DMS114 treated with DMSO at 0.1 percent for 48 hours (cell line): ENCODE measurements around the gene BZW2.

ENCODE experiments used
- DNase-seq: peaks from one replicate; lab custom pipeline; 2025; ENCODE audit not compliant: unreplicated experiment; lab: John Stamatoyannopoulos, UW

Gene BZW2

DNA sequence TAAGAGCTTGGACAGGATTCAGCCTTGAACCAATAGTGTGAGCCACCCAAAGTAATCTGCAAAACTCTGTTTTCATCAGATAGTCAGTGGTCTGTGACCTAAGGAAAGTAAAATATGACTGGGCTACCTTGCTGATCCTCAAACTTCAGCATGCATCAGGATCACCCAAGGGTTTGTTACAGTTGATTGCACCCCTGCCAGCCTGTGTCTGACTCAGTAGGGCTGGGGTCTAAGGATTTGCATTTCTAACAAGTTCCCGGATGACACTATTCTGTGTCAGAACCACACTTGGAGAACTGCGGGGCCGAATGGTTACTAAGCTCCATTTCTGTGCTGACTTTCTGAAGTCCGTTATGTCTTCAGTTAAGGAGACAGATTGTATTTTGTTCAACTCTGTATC is 66.9 kb downstream of the BZW2 start:
- DNase-seq: no peak

DNA sequence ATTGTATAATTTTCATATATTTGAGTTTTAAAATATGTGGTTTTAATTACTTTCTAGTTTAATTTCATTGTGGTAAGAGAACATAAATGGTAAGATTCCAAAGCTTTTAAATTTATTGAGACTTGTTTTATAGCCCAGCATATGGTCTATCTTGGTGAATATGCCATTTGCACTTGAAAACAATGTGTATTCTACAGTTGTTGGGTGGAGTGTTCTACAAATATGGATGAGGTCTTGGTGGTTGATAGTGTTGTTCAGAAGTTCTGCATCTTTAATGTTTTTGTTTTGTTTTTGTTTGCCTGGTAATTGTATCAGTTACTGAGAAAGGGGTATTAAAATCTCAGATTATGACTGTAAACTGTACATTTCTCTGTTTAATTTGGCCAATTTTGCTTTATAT is 69.9 kb downstream of the BZW2 start:
- DNase-seq: no peak

DNA sequence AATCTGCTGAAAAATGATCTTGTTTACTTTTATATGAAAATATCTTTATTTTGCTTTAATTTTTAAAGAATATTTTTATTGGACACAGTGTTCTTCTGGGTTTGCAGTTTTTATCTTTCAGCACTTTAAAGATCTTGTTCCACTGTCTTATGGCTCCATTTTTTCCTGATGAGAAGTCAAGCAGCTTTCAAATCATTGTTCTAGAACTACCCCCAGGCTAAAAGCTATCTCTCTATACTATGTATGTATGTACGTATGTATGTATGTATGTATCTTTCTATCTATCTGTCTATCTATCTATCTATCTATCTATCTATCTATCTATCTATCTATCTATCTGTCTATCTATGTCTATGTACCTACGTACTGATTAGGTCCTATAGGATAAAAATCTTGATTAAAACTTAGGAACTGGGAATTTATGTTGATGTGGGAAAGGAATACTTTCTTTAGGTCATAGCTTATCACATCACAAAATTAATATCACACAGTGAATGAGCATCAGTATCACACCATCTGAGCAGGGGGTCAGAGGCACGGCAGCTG is 72.2 kb downstream of the BZW2 start:
- no peak for DNase-seq

DNA sequence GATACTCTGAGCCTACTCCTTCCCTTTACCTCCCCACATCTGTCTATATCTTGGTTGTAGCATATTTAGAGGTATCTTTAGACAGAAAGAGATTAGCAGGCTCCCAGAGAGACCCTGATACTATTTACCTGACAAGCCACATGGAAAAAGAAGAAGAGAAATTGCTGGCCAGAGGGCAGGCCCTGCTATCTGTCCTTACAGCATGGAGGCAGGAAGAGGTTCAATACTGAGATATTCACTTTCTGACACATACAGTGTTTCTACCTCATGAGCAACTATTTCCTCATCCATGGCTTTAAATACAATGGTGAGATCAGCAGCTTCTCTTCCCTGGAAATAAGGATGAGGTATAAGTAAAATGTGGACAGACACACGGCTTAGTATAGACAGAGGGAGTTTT is 73.7 kb downstream of the BZW2 start:
- DNase-seq: no peak

DNA sequence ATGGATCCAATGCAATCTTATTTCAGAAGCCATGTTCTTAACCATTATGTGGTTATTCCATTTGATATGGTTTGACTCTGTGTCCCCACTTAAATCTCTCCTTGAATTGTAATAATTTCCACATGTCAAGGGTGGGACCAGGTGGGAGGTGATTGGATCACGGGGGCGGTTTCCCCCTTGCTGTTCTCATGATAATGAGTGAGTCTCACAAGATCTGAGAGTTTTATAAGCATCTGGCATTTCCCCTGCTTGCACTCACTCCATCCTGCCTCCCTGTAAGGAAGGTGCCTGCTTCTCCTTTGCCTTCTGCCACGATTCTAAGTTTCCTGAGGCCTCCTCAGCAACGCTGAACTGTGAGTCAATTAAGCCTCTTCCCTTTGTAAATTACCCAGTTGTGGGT is 75.6 kb downstream of the BZW2 start:
- no peak for DNase-seq

DNA sequence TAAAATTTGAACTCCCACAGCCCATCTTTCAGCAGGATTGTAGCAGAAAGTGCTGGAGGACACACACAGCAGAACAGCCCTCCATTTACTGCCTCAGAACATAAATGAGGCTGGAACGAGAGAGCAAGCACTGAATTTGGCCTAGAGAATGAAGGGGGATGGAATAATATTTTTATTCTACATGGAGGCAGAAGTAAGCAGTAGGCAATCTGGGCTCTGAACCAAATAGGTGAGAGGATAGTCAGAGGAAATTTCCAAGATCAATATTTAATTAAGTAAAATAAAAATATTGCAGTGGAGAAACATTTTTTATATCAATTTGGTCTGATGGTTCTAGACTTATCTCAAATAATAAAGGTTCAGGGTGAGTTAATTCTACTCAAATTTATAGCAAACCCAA is 78.4 kb downstream of the BZW2 start:
- DNase-seq: no peak

DNA sequence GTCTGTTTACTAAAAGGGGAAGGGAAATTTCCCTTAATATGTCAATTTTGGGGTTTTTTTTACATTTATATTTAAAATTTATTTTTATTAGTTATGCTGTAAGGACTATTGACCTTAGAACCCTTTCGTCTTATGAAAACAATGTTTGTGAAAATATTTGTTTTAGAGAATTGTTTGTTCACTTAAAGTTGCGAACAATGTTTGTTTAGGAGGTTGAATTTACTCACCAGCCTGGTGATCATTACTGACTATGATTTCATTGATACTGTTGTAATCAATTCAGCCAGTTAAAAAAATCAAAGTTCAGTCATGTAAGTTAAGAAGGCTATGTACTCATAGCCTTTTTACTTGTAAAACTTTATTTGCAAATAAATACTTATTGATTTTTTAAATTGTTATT is 80.2 kb downstream of the BZW2 start:
- DNase-seq: no peak

DNA sequence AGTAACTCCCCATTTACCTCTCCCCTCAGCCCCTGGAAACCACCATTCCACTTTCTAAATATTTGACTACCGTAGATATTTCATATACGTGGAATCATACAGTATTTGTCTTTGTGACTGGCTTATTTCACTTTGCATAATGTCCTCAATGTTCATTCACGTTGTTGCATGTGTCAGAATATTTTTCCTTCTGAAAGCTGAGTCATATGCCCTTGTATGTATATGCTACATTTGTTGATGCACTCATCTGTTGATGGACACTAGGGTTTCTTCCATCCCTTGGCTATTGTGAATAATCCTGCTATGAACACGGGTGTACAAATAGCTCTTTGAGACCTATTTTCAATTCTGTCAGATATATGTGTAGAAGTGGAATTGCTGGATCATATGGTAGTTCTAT is 81.8 kb downstream of the BZW2 start:
- no peak for DNase-seq

DNA sequence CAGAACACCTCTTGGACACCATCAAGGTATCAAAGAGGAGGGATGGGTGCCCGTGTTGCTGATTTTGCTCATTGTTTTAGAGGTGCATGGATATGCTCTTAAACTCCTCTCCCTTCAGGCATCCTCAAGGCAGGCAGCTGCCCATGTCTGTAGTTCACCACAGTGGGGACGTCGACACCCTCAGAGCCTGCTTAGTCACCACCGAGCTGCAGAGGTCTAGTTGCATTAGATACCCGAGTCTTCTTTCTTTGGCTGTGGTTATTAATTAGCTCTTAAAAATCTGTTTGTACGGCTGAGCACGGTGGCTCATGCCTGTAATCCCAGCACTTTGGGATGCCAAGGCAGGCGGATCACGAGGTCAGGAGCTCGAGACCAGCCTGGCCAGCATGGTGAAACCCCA is 82.8 kb downstream of the BZW2 start:
- DNase-seq: no peak

DNA sequence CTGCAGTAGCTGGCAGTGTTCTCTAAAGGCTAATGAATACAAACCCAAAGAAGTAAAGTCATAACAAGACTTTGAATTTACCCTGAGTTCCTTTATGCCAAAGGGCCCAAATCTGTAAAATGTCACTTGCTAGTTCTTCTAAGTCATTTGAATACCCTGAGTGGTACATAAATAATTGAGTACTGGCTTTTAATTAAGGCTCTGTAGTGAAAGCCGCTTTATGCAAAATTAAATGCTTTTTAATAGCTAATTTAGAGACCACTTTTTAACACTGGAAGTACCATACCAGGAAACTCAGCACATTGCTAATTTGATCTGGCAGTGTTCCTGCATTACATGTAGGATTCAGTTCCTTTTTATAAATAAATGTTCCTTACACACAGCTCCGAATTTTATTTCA is 83.6 kb downstream of the BZW2 start:
- no peak for DNase-seq

DNA sequence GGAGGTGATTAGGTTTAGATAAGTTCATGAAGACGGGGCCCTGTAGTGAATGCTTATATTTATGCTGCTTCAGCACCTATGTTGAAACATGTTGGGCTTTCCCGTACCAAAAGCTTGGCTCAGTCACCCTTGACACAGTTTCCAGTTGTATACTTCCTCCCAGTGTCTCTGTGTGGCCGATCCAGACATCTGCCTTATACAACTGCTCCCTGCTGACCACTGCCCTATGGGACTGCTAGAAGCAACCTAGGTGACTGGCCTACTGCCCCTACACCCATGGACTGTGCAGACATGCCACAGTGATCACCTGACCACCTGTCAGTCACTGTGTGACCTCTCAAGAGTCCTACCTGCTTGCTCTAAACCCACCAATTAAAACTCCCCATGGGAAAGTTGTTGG is 85.0 kb downstream of the BZW2 start:
- DNase-seq: no peak

DNA sequence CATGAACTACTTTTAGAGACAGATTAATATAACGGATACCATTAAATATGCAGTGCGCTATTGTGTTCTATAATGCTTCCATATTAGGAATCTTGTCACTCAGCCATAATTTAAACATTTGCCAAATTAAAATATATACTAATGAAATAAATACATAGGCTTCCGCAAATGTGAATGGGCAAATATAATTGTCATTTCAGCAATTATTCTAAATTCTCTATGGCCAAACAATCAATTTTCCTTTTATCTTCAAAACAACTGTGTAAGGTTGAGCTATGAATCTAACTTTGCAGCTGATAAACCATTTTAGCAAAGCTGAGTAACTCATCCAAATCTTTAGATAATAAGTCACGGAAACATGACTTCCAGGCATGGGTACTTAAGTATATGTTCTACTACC is 86.8 kb downstream of the BZW2 start:
- DNase-seq: no peak

DNA sequence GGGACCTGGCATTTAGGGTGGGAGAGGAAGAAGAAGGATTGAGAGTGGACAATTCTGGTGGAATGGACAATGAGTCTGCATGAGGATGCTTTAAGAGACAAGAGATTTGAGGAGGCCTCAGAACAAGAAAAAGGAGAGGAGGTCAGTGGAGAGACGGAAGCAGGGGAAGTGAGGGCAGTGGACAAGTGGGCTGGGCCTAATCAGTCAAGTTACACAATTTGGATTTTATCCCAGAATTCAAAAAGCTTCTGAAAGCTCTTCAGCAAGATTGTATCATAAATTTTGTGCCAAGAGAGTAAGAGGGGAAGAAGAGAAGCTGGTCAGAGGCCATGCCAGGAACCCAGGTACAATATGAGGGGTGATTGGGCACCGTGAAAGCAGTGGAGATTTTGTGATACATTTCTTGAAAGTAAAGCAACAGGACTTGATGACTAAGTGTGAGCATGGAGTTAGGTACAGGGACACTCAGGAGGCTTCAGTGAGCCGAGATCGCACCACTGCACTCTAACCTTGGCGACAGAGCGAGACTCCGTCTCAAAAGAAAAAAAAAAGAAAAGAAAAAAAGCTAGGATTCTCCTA is 88.3 kb downstream of the BZW2 start:
- no peak for DNase-seq

DNA sequence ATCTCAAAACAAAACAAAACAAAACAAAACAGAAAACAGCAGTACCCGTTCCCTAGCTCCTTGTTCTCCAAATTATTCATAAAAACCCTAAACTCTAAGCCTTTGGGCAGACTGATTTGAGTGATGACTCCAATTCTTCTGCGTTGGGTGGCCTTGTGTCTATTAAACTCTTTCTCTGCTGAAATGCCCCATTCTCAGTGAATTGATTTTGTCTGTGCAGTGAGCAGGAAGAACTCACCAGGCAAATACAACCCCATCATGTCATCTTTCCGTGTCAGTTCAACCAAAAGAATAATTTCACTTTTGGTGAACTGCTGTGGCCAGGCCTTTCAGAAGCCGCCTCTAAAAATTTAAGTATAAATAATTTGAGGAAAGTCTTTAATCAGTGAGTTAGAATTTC is 89.0 kb downstream of the BZW2 start:
- no peak for DNase-seq

DNA sequence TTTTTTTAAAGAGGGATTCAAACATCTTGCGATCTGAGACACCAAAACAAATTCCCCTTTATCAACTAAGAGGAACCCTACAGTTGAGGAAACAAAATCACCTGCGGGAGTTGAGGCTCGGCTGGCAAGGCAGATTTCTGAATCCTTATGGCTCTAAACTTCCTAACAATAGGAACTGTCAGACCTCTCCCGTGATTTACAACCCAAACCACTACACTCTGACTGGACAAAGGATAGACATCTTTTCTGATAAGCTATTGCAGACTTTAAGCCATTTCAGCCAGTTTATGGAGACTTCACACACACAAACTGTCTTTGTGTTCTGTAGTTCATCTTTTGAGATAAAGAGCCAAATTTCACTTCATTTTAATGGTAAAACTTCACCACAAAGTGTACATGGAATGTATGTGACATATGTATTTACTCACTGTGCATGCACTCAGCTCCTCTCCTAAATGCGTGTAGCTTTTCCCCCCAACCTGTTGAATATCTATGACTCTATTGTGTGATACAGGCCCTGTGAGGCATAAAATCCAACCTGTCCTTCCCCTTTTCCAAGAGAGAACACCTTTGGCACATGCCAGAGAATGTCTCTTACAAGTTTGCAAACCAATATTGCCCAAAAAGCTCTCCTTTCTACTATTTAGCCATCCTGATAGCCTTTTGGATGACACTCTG is 92.2 kb downstream of the BZW2 start:
- DNase-seq: no peak

DNA sequence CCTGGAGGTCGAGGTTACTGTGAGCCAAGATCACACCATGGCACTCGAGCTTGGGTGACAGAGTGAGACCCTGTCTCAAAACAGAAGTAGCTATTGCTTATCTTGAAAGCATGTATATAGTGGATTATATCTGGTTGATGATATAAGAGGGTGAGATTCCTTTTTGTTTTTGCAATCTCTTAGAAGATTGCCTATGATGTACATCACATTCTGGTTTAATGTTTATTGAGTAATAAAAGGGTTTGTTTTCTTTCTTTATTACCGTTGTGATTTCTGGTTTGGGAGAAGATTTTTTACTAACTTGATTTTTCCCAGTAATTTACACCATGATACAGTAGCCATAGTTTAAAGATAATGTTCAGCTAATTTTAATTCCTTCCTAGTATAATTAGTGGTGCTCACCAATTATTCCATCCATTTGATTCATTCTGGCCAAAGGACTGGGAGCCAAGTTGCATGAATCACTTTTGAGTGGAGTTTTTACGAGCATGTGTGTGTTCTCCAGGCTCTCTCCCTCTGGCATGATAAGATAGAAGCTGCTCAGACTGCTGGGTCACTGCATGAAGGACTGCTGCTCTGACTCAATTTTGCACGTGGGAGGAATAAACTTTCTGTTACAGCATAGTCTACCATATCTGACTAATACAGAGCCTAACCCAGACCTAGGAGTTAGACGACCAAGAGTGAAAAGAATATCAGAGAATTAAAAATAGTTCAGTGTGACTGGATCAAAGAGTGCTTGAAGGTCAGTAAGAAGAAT is 94.1 kb downstream of the BZW2 start:
- DNase-seq: no peak

DNA sequence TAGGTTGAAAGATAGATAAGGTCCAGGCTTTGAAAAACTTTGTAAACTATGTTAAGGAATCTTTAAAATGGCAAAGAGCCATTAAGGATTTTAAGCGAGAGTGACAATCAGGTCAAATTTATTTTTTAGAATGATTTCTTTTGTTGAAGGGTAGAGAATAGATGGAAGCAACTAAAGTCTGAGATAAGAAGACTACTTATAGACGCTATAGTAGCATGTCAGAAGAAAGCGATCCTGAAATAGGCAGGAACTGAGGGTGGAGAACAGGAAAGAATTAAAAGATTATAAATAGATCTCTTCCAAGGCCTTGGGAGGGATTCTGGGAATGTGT is 94.6 kb downstream of the BZW2 start:
- no peak for DNase-seq

DNA sequence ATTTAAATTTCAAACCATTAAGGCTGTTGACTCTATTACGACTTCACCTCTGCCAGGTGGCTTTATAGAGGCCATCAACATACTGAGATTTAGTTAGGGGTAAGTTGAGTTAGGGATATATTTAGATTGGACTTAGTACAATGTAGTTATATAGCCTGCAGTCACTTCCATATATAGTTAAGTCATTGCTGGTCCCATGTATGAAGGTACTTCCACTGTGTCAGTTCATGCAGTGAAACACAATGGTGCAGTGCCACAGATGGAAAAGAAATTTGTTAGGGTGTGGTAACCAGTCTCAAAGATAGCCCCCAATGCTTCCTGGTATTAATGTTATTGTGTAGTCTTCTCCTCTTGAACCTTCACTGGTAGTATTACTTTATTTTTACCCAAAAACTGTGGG is 95.0 kb downstream of the BZW2 start:
- DNase-seq: no peak

DNA sequence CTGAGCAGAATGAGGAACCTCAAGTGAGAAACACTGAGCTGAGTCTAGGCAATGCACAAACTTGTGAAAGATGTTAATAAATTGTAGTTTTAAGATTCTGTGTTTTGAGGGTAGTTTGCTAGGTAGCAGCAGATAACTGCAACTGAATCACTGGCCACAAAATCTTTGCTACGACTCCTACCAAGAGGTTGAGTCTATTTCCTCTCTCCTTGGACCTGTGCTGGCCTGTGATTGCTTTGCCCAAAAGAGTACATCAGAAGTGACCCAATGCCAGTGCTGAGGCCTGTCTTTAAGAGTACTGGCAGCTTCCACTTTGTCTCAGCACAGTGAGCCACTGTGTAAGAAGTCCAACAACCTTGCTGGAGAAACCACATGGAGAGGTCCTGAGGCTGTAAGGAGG is 95.7 kb downstream of the BZW2 start:
- no peak for DNase-seq

DNA sequence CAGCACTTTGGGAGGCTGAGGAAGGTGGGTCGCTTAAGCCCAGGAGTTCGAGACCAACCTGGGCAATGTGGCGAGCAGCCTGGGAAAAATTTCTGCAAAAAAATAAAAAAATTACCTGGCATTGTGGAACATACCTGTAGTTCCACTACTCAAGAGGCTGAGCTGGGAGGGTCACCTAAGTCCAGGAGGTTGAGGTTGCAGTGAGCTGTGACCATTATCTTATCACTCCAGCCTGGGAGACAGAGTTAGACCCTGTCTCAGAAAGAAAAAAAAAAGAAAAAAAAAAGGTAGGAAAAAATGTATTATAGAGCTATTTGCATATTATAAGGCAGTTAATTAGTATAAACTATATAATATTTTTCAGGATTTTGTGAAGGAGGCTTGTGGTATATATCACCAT is 96.6 kb downstream of the BZW2 start:
- no peak for DNase-seq

DNA sequence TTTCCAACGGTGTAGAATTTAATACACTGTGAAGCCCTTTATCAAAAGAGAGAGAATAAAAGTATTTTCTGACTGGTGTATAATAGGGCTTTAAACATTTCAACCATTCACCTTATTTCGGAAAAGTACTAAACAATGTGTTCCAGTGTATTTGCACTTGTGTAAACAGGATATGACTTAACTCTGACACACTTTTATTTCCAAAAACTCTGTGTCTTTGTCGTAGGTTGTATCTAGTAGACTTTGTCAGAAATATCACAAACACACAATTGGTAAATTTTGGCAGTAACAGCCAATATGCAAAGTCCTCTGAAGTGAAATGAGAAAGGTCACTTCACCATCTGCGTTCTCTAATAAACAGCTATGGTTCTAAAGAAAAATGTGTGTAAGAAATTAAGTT is 97.3 kb downstream of the BZW2 start:
- DNase-seq: no peak

DNA sequence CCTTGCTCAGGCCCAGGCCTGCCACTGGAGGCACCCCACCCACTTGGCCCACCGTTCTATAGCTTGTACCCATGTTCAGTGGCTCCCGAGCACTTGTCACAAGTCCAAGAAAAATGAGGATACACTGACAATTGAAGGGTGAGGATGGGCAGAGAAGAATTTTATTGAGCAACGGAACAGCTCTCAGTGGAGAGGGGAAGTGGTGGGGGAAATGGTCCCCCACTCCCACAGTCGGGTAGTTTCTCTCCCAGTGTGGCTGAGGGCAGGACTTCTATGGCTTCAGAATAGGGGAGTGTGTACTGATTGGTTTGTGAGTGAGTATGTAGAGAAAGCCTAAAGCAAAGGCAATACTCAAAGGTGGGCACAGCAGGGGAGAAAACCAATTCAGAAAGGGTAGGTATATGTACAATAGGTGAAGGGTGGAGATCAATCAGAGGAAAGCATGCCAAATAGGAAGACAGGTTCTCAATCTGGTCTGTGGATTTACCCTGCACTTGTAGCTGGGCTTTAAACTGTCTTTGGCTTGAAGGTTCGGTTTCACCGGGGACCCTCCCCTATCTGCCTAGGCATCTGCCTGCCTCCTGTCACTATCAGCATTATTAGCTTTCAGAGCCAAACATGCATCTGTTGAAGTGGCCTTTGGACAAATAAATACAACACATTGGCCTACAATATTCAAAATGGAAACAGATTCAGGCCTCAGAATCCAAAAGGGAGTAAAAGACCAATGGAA is 98.7 kb downstream of the BZW2 start:
- DNase-seq: no peak
